Ovary (tissue), 9 donors: ENCODE measurements around the gene ATN1. TPM values are rescaled to one million over a fixed set of nuclear protein-coding genes. Genes with fewer than 3 reads are reported as not detected.

Experiments
- DNase-seq, 5 donors: peaks; one replicate each; pipeline ENCODE4 v3.0.0-alpha.2; 2019 to 2020
- H3K27ac ChIP-seq, 2 donors: fragments of 200-600 bp; one replicate each; pipeline versions ENCODE4 v1.5.1 to v1.8.0; 2019 to 2022
- H3K27me3 ChIP-seq: fragments of 200-600 bp; one replicate; pipeline ENCODE4 v1.8.0; 2022
- H3K36me3 ChIP-seq: fragments of 200-600 bp; sonication (generic); one replicate; pipeline ENCODE4 v1.5.1; 2019
- H3K4me1 ChIP-seq: one replicate; pipeline ENCODE4 v1.8.1; 2013; ENCODE audit warnings: mild to moderate bottlenecking, moderate library complexity; ENCODE audit not compliant: insufficient read depth
- H3K4me3 ChIP-seq: fragments of 200-600 bp; sonication (generic); one replicate; pipeline ENCODE4 v1.5.1; 2017
- H3K9me3 ChIP-seq, 2 donors: fragments of 200-600 bp in 1 of 2; sonication (generic) in 1 of 2; one replicate each; pipeline versions ENCODE4 v1.5.1 to v1.8.1; 2013 to 2019; ENCODE audit warnings: mild to moderate bottlenecking in 1 of 2, moderate library complexity in 1 of 2
- EP300 ChIP-seq: sonication (generic); formaldehyde crosslinking; IDR thresholded peaks from one replicate; pipeline ENCODE4 v1.6.1; 2017; ENCODE audit warnings: antibody characterized with exemption
- POLR2A ChIP-seq: fragments of 450-650 bp; IDR thresholded peaks from one replicate; pipeline ENCODE4 v1.6.1; 2017; ENCODE audit warnings: antibody characterized with exemption, mild to moderate bottlenecking, moderate library complexity
- WGBS, 3 donors: extraction: QIAGEN DNeasy Blood & Tissue Kit in 1 of 3; methylation state at CpG; one replicate each; pipeline versions ENCODE4 v1.1.5 to v1.1.7; 2013 to 2017; 5-methylcytosine and 5-hydroxymethylcytosine counted together
- intact Hi-C, 4 donors: fragments of 100-400 bp; cut with DNase I; formaldehyde crosslinking; loops; one replicate each; pipeline versions ENCODE4 v1.11.0 to v1.15.1; 2022 to 2023
- polyA plus RNA-seq, 2 donors: library from polyadenylated mRNA; stranded (reverse); fragments of 200-250 nt in 1 of 2; fragments of 350-450 nt in 1 of 2; fragmentation: Illumina TruSeq in 1 of 2; extraction: RNeasy Lipid Tissue Mini Kit (QIAGEN cat#74804) in 1 of 2; gene quantifications; one replicate each; pipeline ENCODE4 v1.2.3, GENCODE V29; 2013 to 2014
- total RNA-seq, 7 donors: library from RNA; depleted of rRNA in 2 of 7; stranded (reverse); fragments of >200 nt in 2 of 7; fragmentation: NEBNext Ultra II Directional in 3 of 7; extraction: Animal tissue kit (Norgen Biotek cat#: 25700) in 3 of 7; gene quantifications; one replicate each; pipeline versions ENCODE4 v1.1.0 to v1.2.4, GENCODE V29; 2016 to 2023
- TF ChIP-seq, protein P1 (sequence below), 3 donors: fragments of 450-650 bp in 2 of 3; fragments of 200-600 bp in 1 of 3; IDR thresholded peaks; one replicate each; pipeline versions ENCODE4 v1.5.1 to v1.8.0; 2016 to 2022; ENCODE audit warnings: antibody characterized with exemption in 3 of 3, mild to moderate bottlenecking in 1 of 3
- donor health status: DM: no; HTN: no; CAD: no; lungs with moderate emphysema.
- donor health status: DM: no; HTN: no; CAD: no.
- donor health status: Bipolar disorder and iron deficiency.
- donor health status: DM: yes; HTN: yes; CAD: no.
- donor health status: DM: no; HTN: no; CAD: no.
- donor health status: DM: yes; HTN: yes; CAD: no.

Gene ATN1
- total and polyA plus RNA-seq, 9 donors = 41.6 to 324 (median 197) TPM

DNA sequence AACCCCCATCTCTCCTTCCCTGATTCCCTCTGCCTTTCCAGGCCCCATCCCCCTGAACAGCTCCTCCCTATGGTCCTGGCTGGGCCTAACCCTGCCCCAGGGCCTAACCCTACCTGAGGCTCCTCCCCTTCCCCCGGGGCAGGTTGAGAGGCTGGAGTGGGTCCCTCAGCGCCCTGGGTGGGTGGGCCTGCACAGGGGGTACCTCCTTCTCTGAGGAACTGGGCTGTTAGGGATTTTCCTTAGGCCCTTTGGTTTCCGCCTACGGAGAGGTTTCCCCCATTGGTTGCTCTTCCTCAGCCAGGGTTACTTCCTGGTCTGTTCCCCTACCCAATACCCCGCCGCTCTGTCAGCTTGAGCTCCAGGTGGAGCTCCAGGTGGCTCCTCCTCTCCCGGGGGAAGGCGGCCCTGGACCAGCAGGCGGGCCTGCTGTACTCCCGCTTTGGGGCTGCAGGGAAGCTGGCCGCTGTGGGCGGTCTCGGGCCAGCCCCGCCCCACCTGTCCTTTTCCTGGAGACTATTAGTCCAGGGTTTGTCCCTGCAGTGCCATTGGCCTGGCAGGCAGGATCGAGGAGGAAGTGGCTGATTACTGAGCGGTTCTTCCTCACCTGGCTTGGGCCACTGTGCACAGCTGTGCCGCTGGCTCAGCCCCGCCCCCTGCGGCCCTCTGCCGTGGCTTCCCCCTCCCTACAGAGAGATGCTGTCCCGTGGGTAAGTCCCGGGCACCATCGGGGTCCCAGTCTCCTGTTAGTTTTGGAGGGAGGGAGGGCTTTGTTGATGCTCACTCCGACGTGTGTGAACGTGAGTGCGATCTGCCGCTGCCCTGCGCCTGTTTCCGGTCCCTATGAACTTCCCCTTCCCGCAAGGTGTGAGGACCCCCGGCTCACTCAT lies 18.5 kb downstream of the ATN1 start:
- no peaks in the 10 kb centered on the region for H3K27me3 ChIP-seq
- DNase-seq = peak in 4 of 5 donors; percentile 41 to 68 (median 54)
- H3K27ac ChIP-seq = peak overlapping the region in 1 of 2 donors; percentile 23
- TF ChIP-seq, protein P1, sequence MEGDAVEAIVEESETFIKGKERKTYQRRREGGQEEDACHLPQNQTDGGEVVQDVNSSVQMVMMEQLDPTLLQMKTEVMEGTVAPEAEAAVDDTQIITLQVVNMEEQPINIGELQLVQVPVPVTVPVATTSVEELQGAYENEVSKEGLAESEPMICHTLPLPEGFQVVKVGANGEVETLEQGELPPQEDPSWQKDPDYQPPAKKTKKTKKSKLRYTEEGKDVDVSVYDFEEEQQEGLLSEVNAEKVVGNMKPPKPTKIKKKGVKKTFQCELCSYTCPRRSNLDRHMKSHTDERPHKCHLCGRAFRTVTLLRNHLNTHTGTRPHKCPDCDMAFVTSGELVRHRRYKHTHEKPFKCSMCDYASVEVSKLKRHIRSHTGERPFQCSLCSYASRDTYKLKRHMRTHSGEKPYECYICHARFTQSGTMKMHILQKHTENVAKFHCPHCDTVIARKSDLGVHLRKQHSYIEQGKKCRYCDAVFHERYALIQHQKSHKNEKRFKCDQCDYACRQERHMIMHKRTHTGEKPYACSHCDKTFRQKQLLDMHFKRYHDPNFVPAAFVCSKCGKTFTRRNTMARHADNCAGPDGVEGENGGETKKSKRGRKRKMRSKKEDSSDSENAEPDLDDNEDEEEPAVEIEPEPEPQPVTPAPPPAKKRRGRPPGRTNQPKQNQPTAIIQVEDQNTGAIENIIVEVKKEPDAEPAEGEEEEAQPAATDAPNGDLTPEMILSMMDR (IDR thresholded peaks at IDR 0.05) = no peak
- TF ChIP-seq EP300 (no peak), POLR2A (no peak)
- intact Hi-C loops = loop anchor here in 3 of 4 donors (5.0 kb wide), 1 partner anchor 166 kb away; no protein-coding TSS in a partner anchor
- H3K36me3 ChIP-seq = no peaks in the 10 kb centered on the region
- no peak overlapping the region for H3K4me3 ChIP-seq
- 32 to 38% (median 35%) methylated on average over 31 to 32 of the region's 32 CpGs for WGBS, 3 donors
- no peaks in the 10 kb centered on the region for H3K9me3 ChIP-seq
- peaks cover 12% of the 10 kb centered on the region for H3K4me1 ChIP-seq

DNA sequence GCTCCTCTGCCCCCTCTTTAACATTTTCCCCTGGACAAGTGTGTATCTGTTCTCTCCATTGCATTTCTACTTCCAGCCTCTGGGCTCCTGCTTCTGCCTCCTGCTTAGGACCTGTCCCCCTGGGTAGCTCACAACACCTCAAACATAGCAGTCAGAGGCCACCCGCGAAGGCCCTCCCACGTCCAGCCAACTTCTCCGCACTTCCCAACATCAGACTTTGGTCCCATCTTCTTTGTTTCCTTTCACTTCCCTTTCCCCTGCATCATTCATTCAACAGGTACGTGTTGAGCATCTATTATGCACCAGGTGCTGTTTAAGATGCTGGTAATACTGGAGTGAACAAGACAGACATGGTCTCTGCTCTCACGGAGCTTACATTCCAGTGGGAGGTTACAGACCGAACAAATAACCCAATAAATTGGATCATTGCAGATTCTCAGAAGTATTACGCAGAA lies 19.2 kb downstream of the ATN1 start:
- no peaks in the 10 kb centered on the region for H3K36me3 ChIP-seq
- 63 to 72% (median 66%) methylated on average over 8 of the region's 8 CpGs for WGBS, 3 donors
- intact Hi-C loops = loop anchor here in 3 of 4 donors (5.0 kb wide), 1 partner anchor 165 kb away; no protein-coding TSS in a partner anchor
- peaks cover 12% of the 10 kb centered on the region for H3K4me1 ChIP-seq
- no peak for DNase-seq
- H3K4me3 ChIP-seq = no peak overlapping the region
- TF ChIP-seq EP300 = no peak
- TF ChIP-seq, protein P1 (IDR thresholded peaks at IDR 0.05) = no peak
- TF ChIP-seq POLR2A = no peak
- H3K27me3 ChIP-seq = no peaks in the 10 kb centered on the region
- no peaks in the 10 kb centered on the region for H3K9me3 ChIP-seq
- H3K27ac ChIP-seq = no peak overlapping the region

DNA sequence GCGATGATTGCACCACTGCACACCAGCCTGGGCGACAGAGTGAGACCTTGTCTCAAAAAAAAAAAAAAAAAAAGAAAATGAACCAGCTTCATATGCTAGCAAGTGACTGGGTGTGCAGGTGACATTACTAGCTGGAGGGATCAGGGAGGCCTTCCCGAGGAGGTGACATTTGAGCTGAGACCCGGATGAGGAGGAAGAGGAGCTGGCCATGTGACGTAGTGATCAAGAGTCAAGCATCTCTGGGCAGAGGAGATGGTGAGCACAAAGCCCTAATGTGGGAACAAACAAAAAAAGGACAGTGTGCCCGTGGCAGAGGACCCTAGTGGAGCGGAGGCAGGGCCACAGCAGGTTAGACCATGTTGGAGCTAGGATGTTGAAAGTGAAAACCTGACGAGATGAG lies 19.9 kb downstream of the ATN1 start:
- WGBS, 3 donors = 83 to 87% (median 85%) methylated on average over 8 of the region's 8 CpGs
- no peaks in the 10 kb centered on the region for H3K27me3 ChIP-seq
- TF ChIP-seq EP300 (no peak), POLR2A (no peak)
- TF ChIP-seq, protein P1 (IDR thresholded peaks at IDR 0.05) = no peak
- H3K36me3 ChIP-seq = no peaks in the 10 kb centered on the region
- no peaks in the 10 kb centered on the region for H3K9me3 ChIP-seq
- intact Hi-C loops = loop anchor here in 3 of 4 donors (5.0 kb wide), 1 partner anchor 165 kb away; no protein-coding TSS in a partner anchor
- no peak overlapping the region for H3K4me3 ChIP-seq
- no peak overlapping the region for H3K27ac ChIP-seq
- DNase-seq = no peak
- H3K4me1 ChIP-seq = peaks cover 12% of the 10 kb centered on the region

DNA sequence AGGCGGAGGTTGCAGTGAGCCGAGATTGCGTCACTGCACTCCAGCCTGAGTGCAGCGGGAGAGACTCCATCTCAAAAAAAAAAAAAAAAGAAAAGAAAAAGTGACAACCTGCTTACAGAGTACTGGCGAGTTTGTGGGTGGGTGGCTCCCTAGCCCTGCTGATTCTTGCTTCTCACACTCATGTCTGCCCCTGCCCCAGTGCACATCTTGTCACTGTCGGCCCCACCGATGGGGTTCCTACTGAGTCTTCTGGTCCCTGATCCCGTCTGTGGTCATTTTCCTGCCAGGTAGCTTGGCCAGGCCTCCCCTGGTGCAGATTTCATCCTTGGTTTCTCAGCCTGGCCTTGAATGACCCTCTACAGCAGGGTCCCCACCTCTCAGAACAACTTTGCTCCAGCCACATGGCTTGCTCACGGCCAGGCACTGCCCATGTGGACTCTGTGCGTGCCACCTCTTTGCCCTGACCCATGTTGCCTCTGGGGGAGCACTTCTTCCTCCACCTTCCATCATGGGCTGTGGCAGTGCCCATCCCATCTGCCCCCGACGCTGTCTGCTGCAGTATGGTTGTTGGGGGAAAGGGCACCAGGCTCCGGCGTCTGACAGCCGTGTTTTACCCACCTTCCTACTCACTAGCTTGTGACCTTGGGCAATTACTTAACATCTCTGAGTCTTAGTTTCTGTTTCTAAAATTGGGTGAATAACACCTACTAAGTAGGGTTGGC lies 21.3 kb downstream of the ATN1 start:
- Histone ChIP-seq H3K4me3 (no peak overlapping the region), H3K27me3 (no peaks in the 10 kb centered on the region), H3K4me1 (peaks cover 9% of the 10 kb centered on the region), H3K27ac (no peak overlapping the region), H3K9me3 (no peaks in the 10 kb centered on the region), H3K36me3 (no peaks in the 10 kb centered on the region)
- WGBS, 3 donors = 73 to 77% (median 75%) methylated on average over 15 of the region's 15 CpGs
- TF ChIP-seq, protein P1 (IDR thresholded peaks at IDR 0.05) = no peak
- TF ChIP-seq POLR2A (no peak), EP300 (no peak)
- intact Hi-C loops = loop anchor here in 3 of 4 donors (5.0 kb wide), 1 partner anchor 163 kb away; no protein-coding TSS in a partner anchor
- DNase-seq = no peak
